Subcutaneous adipose tissue (tissue), 4 donors: ENCODE data around the gene ARL17A. TPM values are rescaled to one million over a fixed set of nuclear protein-coding genes. Genes with fewer than 3 reads are reported as not detected.
"Not testable (repeated sequence)": the region's sequence is repeated elsewhere in the genome, so short reads cannot be mapped to it uniquely, and the experiment has no call there.

Experiments
- small RNA-seq: library from RNA; depleted of rRNA; stranded (forward); fragments of <200 nt; gene quantifications from one replicate; pipeline ENCODE3, GENCODE V24; 2016
- total RNA-seq, 4 donors: library from RNA; depleted of rRNA; stranded (reverse); fragments of >200 nt; gene quantifications; one replicate each; pipeline ENCODE4 v1.1.0, GENCODE V29; 2016
- TF ChIP-seq, protein P1 (sequence below): fragments of 450-650 bp; IDR thresholded peaks from one replicate; pipeline ENCODE4 v1.5.1; 2016; ENCODE audit warnings: low read depth, mild to moderate bottlenecking, control low read depth, antibody characterized with exemption, moderate library complexity

ARL17A gene
- 1 to 10 TPM; 4.4 to 9.0 (median 7.3) TPM for total RNA-seq

DNA sequence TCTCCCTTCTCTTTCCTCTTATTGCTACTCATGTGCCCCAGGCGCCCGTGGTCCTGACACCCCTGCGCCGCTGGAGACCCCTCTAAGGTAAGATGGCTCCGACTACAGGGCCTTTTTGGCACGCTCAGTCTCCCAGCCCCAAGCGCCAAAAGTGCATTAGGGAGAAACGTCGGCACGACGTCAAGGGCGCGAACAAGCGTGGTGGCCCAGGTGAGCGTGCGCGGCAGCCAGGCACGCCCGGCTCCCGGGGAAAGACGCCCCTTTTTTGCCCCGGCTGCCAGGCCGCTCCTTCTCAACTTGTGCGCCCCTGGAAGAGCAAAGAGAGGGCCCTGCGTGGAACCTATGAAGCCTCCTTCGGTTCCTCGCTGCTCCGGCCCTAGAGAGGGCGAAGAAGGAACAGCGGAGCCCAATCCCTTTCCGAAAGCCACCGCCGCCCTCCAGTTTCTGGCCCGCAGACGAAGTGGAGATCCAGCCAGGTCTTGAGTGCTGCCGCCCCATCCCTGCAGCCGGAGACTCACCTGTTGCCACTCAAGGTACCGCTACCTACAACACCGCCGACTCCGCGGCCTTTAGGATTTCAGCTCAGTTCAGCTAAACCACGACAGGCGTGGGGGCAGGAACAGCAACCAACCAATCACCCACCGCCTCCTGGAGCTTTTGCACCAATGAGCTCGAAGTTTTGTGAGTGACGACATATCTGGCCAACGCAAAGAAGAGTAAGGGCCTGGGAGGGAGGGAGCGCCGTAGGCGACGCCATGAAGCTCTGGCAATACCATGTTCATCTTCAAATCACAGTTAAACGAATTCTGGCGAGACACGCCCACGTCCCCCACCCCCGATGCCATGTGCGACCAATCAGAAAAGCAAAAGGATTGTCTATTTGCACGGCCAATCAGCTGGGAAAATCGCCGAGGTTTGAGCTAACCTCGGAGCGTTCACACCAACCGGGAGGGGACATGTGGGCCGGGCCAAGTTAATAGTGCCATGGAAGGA lies at the start of gene ARL17A:
TSS of gene ARL17A (minus strand) at position 609 of the 993 bp plus-strand sequence. CDS start 3,369 bp downstream, outside the sequence.
- TF ChIP-seq, protein P1, sequence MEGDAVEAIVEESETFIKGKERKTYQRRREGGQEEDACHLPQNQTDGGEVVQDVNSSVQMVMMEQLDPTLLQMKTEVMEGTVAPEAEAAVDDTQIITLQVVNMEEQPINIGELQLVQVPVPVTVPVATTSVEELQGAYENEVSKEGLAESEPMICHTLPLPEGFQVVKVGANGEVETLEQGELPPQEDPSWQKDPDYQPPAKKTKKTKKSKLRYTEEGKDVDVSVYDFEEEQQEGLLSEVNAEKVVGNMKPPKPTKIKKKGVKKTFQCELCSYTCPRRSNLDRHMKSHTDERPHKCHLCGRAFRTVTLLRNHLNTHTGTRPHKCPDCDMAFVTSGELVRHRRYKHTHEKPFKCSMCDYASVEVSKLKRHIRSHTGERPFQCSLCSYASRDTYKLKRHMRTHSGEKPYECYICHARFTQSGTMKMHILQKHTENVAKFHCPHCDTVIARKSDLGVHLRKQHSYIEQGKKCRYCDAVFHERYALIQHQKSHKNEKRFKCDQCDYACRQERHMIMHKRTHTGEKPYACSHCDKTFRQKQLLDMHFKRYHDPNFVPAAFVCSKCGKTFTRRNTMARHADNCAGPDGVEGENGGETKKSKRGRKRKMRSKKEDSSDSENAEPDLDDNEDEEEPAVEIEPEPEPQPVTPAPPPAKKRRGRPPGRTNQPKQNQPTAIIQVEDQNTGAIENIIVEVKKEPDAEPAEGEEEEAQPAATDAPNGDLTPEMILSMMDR = not testable (repeated sequence)

DNA sequence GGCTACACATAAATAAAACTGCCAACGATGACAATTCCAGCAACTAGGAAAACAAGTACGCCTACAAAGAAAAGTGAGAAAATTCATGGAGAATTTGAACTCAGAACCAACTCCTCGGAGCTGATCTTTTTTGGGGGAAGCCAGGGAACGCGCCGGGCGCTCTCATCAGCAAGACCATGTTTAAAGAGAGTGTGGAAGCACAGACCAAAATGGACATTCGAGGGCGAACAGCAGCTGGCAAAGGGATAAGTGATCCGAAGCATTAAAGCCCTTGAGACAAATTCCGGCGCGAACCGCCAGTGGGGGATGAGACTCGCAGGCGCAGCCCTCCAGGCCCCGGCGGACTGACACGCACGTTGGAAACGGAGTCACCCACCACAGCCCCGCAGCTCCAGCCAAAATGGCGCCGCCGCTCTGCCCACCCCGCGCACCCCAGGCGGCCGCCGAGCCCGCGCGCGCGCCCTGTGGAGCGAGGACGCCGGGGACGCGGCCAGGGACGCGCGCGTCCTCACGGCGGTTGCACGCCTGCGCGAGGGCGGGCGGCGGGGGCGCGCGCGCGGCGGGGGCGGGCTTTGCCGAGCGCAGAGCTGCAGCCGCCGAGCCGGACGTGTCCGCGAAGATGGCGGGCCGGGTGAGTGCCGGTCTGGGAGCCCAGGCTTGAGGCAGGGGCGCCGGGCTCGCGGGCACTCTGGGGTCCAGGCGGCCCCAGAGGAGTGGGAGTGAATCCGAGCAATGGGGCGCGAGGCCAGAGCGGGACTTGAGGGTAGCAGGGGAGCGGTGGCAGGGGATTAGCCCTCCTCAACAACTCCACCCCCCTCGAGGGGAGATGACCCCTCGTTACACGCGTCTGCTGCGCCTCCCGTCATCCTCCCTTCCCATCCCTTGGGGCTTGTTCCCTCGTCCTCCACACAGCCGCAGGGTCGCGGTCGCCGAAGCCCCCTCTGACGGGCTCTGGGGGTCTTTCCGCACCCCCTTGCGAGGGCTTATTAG lies 11.0 kb upstream of the ARL17A start, which contains the start of gene NSF:
TSS of gene NSF (plus strand) at position 513 of the 990 bp plus-strand sequence. CDS start at position 620, 107 bp downstream.
- TF ChIP-seq, protein P1 = not testable (repeated sequence)

DNA sequence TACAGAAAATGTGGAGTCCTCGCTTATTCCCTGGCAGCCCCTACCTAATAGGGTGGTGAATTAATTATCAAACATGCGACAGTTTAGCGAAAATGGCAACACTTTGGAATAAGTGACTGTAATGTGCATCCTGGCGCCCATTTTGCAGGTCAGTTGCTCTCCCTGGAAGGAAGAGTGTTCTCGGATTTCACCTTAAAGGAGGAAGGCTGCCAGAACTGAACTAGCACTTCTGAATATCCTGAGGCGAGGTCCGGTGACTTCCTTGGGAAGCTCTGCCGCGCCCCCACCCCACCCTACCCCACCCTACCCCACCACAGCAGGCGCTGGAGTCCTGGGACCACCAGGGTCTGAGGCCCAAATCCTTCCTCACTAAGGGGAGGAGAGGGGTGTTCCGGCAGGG lies 67.3 kb downstream of the ARL17A start, which contains the start of gene LRRC37A2:
TSS of gene LRRC37A2 (plus strand) at position 301 of the 400 bp plus-strand sequence. CDS start 245 bp downstream, outside the sequence.
- TF ChIP-seq, protein P1 = not testable (repeated sequence)

Small RNA genes lying within 50 kb of the gene (small RNA-seq; reads per million reads assigned to genes)
- gene RN7SL199P = not detected

Other genes starting within 250 kb of the ARL17A start
- gene ARL17B, start 217.9 kb downstream of the ARL17A start, total RNA-seq = 10 to 100 TPM; 11.7 to 21.8 (median 14.1) TPM
- gene LRRC37A2, start 67.2 kb downstream of the ARL17A start, total RNA-seq = 10 to 100 TPM in 2 of 4 donors, 1 to 10 TPM in 2; 8.6 to 16.0 (median 10.8) TPM
- gene NSF, start 11.0 kb upstream of the ARL17A start, total RNA-seq = 10 to 100 TPM; 15.1 to 26.3 (median 19.3) TPM
- 1 to 10 TPM in 1 of 4 donors, under 1 TPM in 3; 0.16 to 9.6 (median 0.54) TPM for gene WNT3, start 239.0 kb upstream of the ARL17A start, total RNA-seq